Measurements from ENCODE around the gene BPHL.

- TF ChIP-seq POLR2A (IDR thresholded peaks at IDR 0.05): no peak
- no peak for TF ChIP-seq CTCF (IDR thresholded peaks at IDR 0.05)
Measured at GRCh38 chr6:3186974-3187382, 68.5 kb downstream of the BPHL start.

All from esophagus squamous epithelium (tissue), 4 donors.